Mesothelial cell of epicardium (in vitro differentiated cells): ENCODE results near the gene PRR18. TPM values are rescaled to one million over a fixed set of nuclear protein-coding genes. Genes with fewer than 3 reads are reported as not detected.

Source experiments
- DNase-seq, 2 experiments: peaks; one replicate each; pipeline ENCODE4 v3.0.0; 2021; ENCODE audit warnings: low spot score in 2 of 2; ENCODE audit not compliant: unreplicated experiment in 2 of 2
- H3K27ac Mint-ChIP-seq: 2 replicates; pipeline ENCODE4 v1.8.0; 2021; ENCODE audit warnings: mixed read lengths
- H3K27me3 Mint-ChIP-seq: 2 replicates; pipeline ENCODE4 v1.8.0; 2021; ENCODE audit warnings: low read depth, mixed read lengths
- H3K36me3 Mint-ChIP-seq: 2 replicates; pipeline ENCODE4 v1.8.0; 2021; ENCODE audit warnings: mixed read lengths
- H3K4me1 Mint-ChIP-seq: 2 replicates; pipeline ENCODE4 v1.8.0; 2021; ENCODE audit warnings: mixed read lengths
- H3K4me3 Mint-ChIP-seq: 2 replicates; pipeline ENCODE4 v1.8.0; 2021; ENCODE audit warnings: mild to moderate bottlenecking, moderate library complexity, mixed read lengths
- H3K9me3 Mint-ChIP-seq: 2 replicates; pipeline ENCODE4 v1.8.0; 2021; ENCODE audit warnings: mixed read lengths
- CTCF ChIP-seq: fragments of 200-600 bp; sonication (generic); IDR thresholded peaks from one replicate; pipeline ENCODE4 v1.5.0; 2021; ENCODE audit warnings: antibody characterized with exemption; ENCODE audit not compliant: unreplicated experiment
- total RNA-seq: library from RNA; stranded (reverse); gene quantifications from 3 replicates; pipeline ENCODE4 v1.2.1, GENCODE V29; 2021

Gene PRR18
- total RNA-seq, 1 donor from 2014 or later: 0.38 TPM

- no peak overlapping the region for H3K4me3 Mint-ChIP-seq
- H3K27me3 Mint-ChIP-seq: peaks cover 64% of the 10 kb centered on the region
- no peak overlapping the region for H3K27ac Mint-ChIP-seq
- H3K4me1 Mint-ChIP-seq: peaks cover 2% of the 10 kb centered on the region
- no peak for DNase-seq
- H3K9me3 Mint-ChIP-seq: no peaks in the 10 kb centered on the region
- no peak for TF ChIP-seq CTCF
- no peaks in the 10 kb centered on the region for H3K36me3 Mint-ChIP-seq
Measured at GRCh38 chr6:166274163-166274562, 34.0 kb downstream of the PRR18 start.

- no peak for DNase-seq
- H3K27ac Mint-ChIP-seq: no peak overlapping the region
- no peak for TF ChIP-seq CTCF
- peaks cover 74% of the 10 kb centered on the region for H3K27me3 Mint-ChIP-seq
- no peaks in the 10 kb centered on the region for H3K9me3 Mint-ChIP-seq
- H3K36me3 Mint-ChIP-seq: no peaks in the 10 kb centered on the region
- H3K4me3 Mint-ChIP-seq: no peak overlapping the region
- peaks cover 2% of the 10 kb centered on the region for H3K4me1 Mint-ChIP-seq
Measured at GRCh38 chr6:166271376-166271765, 36.8 kb downstream of the PRR18 start.

GRCh38 chr6:166270706-166271375 is 37.4 kb downstream of the PRR18 start:
- no peaks in the 10 kb centered on the region for H3K9me3 Mint-ChIP-seq
- no peak overlapping the region for H3K4me3 Mint-ChIP-seq
- DNase-seq: no peak
- peaks cover 69% of the 10 kb centered on the region for H3K27me3 Mint-ChIP-seq
- H3K4me1 Mint-ChIP-seq: peaks cover 2% of the 10 kb centered on the region
- TF ChIP-seq CTCF: no peak
- no peak overlapping the region for H3K27ac Mint-ChIP-seq
- H3K36me3 Mint-ChIP-seq: no peaks in the 10 kb centered on the region

GRCh38 chr6:166269301-166270039 is 38.7 kb downstream of the PRR18 start:
- H3K4me3 Mint-ChIP-seq: no peak overlapping the region
- H3K27ac Mint-ChIP-seq: no peak overlapping the region
- DNase-seq: no peak
- no peak for TF ChIP-seq CTCF
- H3K27me3 Mint-ChIP-seq: peaks cover 60% of the 10 kb centered on the region
- no peaks in the 10 kb centered on the region for H3K9me3 Mint-ChIP-seq
- no peaks in the 10 kb centered on the region for H3K4me1 Mint-ChIP-seq
- no peaks in the 10 kb centered on the region for H3K36me3 Mint-ChIP-seq

GRCh38 chr6:166268431-166268830 is 39.8 kb downstream of the PRR18 start:
- no peak overlapping the region for H3K27ac Mint-ChIP-seq
- no peak for TF ChIP-seq CTCF
- peaks cover 53% of the 10 kb centered on the region for H3K27me3 Mint-ChIP-seq
- no peak overlapping the region for H3K4me3 Mint-ChIP-seq
- H3K4me1 Mint-ChIP-seq: no peaks in the 10 kb centered on the region
- no peak for DNase-seq
- H3K9me3 Mint-ChIP-seq: no peaks in the 10 kb centered on the region
- H3K36me3 Mint-ChIP-seq: no peaks in the 10 kb centered on the region
